Stimulated activated CD8-positive, alpha-beta memory T cell treated with anti-CD3 and anti-CD28 coated beads, Interleukin-7, amount 100 ng/mL, for 24 hours (primary cell): ENCODE results near the gene KCNK3.
A peak's percentile ranks its signal among the peaks of the same experiment; 100 is the strongest.
"Not testable (repeated sequence)": the region's sequence is repeated elsewhere in the genome, so short reads cannot be mapped to it uniquely, and the experiment has no call there.

Experiments
- DNase-seq: peaks from one replicate; pipeline ENCODE4 v3.0.0-alpha.2; 2020; ENCODE audit warnings: low read depth

KCNK3 gene

DNA sequence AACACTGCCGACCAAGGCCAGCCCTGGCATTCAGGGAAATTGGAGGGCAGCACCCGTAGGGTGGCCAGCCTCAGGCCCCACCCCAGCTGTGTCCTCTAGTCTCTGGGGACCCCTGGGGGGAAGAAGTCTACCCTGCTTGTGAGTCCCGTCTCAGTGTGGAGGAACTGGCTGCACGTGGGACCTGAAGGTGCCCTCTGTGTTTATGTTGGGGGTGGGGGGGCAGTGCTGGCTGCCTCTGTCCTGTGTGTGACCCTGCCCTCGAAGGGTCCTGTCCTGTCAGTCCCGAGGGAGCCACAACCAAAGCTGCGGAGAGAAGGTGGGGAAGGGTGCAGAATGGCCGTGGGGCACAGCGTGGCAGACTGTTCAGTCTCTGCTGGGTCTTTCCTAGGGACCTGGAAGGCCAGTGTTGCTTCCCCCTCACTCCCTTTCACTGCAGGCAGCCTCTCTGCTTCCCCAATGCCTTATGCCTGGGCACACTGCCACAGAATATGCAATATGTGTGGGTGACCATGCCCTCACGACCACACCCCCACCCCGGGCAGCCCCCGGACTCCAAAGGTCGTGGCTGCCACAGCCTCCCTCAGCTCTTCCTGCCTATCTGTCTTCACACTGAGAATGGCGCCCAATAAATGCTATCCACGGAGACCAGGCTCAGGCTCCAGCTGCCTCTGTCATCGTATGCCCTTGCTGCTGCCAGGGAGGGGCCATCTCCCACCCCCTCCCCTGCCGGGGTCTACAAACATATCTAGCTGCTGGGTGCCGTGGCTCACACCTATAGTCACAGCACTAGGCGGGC is 38.2 kb downstream of the KCNK3 start:
- DNase-seq = no peak

DNA sequence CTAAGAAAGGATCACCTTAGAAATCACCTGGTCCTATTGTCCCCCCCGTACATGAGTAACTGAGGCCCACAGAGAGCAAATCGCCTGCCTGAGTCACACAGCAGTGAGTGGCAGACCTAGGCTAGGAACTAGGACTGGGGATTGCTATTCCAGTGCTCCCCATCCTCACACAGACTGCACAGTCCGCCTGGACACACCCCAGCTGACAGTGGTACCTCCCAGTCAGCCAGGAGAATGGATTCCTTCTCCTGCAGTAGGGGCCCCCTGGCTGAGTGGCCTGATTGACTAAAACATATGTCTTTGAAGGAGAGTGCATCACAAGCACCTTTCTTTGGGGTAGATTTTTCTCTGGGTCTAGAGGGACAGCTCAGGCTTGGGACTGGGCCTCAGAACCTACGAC is 39.2 kb downstream of the KCNK3 start:
- no peak for DNase-seq

DNA sequence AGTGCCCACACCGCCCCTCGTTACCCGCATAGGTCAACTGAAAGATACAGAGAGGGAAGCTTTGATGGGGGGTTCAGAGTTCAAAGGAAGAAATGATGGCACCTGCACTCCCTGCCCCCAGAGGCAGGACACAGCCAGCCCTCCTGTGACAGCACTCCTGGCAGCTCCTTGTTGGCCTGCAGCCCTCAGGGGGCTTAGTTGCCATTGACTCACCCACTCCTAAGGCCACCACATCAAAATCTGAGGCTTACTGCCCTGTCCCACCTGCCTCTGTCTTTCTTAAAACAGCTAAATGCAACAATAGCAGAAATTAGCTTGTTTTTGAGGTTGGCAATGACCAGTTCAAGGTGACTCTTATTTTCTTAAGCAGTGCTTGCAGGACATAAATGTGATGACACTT is 39.9 kb downstream of the KCNK3 start:
- no peak for DNase-seq

DNA sequence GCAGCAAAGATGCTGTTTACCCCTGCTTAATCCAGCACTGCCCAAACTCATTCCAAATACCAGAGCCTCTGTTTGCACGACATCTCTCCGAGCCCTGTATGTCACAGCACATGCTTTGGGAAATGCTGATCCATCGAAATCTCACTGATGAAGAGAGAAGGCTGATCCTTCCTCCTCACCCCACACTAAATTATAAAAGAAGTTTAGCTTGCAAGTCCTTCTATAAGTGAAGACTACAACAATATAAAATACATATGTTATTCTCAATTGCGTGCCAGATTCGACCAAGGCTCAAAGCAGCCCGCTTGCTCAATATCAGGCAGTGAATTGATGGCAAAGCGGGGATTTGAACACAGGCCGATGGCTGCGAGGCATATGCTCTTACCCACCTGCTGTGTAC is 40.9 kb downstream of the KCNK3 start:
- no peak for DNase-seq

DNA sequence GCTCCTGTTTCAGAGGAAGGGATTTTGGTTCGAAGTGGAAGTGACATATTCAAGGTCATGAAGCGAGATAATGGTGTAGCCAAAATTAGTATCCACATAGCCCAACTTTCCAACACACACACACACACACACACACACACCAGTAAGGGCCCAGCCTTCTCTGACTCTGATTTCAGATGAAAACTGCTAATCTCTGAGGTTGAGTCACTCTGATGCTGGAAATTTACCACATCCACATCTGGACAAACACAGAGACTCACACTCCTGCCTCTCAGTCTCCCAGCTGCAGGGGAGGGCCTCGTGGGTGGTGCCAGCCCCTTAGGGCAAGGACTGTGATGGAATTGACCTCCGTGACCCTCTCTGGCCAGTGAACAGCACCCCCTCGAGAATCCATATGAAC is 42.6 kb downstream of the KCNK3 start:
- no peak for DNase-seq

DNA sequence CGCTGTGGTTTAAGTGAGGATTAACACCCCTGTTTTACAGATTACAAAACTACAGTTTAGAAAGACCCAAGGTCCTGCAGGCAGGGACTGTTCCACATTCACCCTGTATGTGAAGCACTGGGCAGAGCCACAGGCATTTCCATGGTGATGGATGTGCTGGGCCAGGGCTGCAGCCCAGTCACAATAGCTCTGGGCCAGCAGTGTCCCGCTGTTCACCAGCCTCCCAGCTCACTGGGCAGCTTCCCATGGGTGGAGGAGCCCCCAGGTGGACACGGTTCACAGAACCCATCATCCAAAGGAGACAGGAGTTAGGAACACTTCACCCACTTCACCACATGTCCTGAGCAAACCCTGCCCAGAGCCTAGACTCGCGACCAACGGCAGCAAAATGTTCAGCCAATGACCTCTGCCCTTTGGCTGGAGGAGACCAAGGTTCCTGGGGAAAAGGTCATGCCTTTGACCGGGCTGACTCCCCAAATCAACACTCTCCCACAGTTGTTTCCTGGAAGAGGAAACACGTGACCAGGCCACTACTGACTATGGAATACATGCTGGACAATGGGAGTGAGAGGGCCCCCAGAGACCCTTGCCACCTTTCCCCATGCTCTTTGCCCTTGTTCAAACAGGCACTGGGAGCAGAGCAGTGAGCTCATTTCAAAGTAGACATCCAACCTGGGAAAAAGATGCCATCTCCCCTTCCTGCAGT is 43.5 kb downstream of the KCNK3 start:
- DNase-seq = no peak

DNA sequence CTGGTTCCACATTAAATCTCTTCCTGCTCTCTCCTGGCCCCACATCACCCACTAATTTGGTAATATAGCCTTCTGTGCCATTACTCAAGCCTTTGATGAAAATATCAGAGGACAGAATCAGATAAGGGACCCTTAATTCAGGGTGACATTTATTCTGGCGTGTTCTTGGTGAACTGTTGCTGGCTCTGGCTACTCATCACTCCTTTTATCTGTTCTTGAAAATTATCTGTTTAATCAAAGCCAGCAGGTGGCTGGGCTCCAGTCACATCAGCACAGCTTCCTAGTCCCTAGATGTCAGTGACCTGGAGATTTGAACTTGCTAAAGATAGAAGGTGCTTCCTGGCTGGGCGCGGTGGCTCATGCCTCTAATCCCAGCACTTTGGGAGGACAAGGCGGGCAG is 44.7 kb downstream of the KCNK3 start:
- no peak for DNase-seq

DNA sequence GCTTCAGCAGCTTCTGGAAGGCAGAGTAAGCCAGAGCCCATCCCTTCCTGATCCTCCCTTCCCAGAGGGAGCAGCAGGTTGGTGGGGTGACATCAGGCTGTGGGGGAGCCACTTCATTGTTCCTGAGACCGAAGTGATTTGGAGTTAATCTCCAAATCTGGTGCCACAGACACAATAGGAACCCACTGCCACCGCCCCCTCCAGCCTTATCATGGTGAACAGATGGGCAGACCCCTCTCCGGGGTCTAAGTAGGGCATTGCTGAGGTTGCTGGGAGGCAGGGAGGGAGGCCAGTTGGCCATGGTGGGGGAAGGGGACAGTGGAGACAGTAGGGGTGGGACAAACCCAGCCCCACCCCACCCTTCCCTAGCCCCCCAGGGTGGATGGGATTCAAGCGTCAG is 46.0 kb downstream of the KCNK3 start:
- DNase-seq = no peak

DNA sequence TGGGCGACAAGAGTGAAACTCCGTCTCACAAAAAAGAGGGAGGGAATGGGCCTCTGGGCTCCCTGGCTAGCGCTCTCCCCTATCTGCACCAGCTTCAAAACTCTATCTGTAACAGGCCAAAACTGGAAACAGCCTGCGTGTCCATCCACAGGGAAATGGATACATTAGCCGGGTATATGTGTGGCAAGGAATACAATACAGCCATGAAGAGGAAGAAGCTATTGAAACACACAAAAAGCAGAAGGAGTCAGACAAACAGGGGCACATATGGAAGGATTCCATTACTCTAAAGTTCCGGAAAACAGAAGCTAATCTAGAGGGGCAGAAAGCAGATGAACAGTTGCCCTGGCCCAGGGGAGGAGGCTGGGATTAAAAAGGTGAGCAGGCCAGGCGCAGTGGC is 47.0 kb downstream of the KCNK3 start:
- DNase-seq = no peak

DNA sequence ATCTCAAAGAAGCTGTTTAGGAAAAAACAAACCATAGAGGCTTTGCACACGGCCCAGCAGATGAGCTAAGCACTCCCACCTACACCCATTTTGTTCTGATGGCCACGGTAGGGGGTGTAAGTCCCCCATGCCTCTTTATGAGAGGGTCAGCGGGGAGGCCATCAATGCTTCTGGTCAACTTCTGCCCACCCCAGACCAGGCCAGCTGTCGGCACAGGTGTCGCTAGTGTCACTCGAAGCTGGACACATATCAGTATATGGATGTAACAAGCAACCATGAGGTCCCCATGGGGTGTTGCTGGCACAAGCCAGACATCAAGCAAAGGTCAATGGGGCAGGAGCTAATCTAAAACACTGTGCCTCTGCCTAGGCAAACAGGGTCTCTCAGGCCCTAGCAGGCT is 47.8 kb downstream of the KCNK3 start:
- DNase-seq = no peak

DNA sequence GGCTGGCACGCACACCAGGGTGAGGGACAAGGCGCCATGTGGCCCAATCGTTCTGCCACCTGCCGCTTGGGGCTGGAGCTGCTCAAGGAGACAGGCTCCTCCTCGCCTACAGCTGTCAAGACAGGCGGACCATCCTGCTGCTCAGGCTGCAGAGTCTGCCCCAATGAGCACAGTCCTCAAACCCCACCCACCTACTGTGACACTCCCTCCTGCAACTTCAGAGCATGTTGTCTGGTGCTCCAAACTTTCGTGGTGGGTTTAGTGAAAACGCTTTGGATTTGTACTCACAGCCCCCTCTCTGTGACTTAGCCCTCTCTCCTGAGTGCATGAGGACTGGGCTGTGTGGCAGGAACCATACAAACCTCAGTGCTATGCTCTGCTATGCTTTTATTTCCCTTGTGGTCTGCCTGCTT is 48.4 kb downstream of the KCNK3 start:
- no peak for DNase-seq

DNA sequence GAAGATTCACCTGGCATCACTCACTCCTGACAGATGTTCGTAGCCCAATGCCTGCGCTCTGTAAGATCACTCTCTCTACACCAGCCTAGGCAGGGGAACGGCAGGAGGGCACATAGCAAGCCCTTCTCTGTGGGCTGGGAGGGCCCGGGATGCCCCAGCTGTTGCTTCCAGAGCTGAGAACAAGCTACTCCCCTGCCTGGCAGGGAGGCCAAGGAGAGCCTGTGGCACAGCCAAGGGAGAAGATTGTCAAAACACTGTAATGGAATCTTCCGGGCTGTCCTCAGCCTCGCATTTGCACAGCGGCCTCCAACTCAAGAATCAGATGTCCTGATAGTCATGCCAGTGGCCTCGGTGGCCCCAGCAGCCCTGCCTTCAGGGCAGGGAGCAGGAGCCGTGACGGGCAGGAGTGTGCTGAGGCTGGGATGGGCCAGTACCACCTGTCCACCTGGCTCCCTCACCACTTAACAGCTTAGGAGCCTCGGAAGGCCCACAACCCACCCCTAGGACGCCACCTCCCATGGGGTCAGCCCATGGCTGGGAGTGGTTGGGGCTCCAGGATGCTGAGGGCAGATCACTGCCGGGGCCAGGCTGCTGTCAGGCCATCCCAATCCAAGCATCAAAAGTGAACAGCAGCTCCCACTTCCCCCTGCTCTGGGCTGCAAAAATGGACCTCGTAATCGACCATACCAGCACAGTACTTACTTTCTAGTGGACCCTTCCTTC is 49.7 kb downstream of the KCNK3 start:
- DNase-seq = no peak

DNA sequence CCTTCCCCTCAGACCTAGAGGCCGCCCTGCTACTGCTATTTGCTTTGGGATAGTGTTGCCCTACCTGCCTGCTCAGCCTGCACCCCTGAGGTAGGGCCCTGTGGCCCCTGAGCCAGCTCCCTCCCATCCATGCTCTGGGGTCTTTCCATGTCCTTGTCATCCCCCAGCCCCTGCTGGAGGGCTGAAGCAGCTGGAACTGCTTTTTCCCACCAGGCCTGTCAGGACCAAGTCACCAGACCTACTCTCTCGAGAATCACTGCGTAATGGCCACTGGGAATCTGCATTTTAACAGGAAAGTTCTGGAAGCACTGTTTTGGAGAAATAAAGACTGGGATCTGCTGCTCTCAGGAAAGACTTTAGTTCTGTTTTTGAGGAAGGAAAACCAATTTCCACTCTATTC is 51.3 kb downstream of the KCNK3 start:
- DNase-seq = no peak

DNA sequence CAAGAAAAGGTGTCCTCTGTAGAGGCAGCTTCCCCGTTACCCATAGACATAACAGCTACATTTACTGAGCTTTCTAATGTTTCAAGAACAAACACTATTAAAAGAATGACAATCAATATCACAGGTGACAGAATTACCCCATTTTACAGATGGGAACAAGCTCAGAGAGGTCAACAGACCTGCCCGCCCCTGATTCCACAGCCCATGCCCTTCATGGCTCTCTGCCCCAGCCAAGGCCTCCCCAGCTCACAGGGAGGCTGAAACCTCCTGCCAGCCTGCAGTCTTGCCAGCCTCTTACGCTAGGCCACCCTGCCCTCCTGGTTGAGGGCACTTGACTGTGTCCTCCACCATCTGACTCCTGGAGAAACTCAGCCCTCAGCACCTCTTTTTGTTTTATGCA is 52.4 kb downstream of the KCNK3 start:
- DNase-seq = no peak

DNA sequence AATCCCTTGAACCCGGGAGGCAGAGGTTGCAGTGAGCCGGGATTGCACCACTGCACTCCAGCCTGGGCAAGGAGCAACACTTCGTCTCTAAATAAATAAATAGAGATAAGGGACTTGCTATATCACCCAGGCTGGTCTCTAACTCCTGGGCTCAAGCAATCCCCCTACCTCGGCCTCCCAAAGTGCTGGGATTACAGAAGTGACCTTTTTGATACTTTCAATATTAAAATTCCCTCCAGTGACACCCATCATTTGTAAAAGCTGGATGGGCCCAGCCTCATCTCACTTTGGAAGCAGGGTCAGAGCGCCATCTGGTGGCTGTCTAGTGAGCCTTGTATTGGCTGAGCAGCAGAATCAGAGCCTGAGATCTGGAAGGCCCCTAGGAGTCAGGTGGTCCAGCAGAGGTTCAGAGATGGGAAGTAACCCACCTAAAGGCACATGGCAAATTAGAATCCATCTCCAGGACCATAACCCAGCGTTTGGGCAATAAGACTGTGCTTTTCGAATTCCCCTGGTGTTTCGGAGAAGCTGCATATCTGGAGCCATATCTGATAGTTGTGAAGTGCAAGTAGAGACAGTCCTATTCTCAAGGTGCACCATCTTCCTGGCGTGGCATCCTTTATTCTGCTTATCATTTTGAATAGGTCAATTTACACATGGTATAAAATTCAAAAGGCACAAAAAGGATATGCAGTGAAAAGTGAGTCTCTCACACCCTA is 53.2 kb downstream of the KCNK3 start:
- peak; percentile 76 for DNase-seq

DNA sequence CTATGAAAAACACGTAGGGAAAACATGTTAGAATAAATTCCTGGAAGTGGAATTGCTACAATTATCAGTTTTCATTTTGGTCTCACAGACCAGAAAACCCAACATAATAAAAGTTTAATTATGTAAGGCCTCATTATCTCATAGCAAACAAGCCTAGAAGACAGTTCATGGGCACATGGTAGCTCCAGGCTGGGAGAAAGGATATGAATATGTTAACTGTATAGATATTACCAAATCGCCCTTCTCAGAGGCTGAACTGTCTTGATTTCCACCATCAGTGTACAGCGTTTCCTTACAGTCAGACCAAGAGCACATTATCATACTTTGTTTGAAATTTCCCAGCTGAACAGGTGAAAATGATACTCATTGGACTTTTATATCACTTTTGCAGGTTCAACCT is 54.4 kb downstream of the KCNK3 start:
- no peak for DNase-seq

DNA sequence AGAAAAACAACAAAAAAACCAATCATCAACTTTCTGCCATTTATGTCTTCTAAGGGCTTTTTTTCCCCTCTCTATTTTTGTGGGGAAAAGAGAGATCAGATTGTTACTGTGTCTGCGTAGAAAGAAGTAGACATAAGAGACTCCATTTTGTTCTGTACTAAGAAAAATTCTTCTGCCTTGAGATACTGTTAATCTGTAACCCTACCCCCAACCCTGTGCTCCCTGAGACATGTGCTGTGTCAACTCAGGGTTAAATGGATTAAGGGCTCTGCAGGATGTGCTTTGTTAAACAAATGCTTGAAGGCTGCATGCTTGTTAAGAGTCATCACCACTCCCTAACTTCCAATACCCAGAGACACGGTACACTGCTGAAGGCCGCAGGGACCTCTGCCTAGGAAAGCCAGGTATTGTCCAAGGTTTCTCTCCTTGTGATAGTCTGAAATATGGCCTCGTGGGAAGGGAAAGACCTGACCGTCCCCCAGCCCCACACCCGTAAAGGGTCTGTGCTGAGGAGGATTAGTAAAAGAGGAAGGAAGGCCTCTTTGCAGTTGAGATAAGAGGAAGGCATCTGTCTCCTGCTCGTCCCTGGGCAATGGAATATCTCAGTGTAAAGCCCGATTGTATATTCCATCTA is 57.4 kb downstream of the KCNK3 start:
- not testable (repeated sequence) for DNase-seq

DNA sequence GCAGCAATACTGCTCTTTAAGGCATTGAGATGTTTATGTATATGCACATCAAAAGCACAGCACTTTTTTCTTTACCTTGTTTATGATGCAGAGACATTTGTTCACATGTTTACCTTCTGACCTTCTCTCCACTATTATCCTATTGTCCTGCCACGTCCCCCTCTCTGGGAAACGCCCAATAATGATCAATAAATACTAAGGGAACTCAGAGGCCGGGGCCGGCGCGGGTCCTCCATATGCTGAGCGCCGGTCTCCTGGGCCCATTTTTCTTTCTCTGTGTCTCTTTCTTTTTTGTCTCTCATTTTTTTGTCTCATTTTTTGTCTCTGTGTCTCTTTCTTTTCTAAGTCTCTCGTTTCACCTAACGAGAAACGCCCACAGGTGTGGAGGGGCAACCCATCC is 57.9 kb downstream of the KCNK3 start:
- DNase-seq = not testable (repeated sequence)

DNA sequence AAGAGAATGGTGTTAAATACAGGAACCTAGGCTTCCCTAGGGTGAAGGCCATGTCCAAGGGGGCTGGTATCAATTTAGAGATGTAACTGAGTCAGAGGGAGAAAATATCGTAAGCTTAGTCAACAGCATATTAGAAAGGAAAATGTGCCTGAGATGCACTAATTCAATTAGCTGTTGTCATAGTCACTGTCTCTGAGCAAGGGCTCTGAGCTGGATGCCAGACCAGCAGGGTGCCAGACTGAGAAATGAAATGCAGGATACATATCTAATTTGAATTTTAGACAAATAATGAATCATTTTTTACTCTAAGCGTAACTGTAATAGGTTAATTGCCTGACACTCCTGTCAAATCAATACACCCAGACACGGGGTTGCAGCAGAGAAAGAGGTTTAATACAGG is 60.1 kb downstream of the KCNK3 start:
- no peak for DNase-seq

DNA sequence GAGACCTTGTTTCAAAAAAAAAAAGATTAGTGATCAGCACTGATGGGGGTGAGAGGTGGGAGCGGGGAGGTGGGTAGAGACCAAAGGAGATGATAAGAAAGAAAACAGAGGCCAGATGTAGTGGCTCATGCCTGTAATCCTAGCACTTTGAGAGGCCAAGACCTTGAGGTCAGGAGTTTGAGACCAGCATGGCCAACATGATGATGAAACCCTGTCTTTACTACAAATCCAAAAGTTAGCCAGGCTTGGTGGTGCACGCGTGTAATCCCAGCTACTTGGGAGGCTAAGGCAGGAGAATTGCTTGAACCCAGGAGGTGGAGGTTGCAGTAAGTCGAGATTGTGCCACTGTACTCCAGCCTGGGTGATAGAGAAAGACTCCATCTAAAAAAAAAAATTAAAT is 62.0 kb downstream of the KCNK3 start:
- DNase-seq = no peak

DNA sequence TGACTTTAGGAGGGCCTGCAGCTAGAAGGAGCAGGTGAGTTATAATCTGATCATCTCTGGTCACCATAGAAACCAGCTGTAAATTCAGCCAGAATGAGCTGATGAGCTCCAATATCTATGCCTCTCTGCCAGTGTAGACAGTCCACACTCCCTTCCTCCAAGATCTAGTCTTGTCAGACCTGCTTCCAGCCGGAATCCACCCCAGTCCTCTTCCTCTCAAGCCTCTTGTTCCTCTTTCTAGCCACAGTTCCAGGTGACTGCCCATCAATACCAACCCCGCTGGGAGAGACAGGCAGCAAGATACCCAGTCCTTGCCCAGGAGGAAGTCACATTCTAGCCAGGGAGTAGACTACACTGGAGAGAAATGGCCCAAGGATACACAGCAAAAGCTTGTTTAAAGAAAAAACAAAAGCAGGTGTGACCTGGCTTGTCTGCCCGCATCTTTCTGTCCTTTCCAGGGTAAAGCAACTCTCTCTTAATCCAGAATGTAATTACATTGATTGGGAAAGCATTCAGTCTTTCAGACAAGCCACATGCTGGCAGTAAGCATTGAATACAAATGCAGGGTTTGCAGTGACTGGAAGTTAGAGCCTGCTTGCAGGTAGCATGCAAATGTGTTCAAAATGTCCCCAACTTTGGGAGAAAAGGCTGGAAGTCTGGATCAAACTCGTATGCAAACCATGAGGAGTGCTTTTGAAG is 62.6 kb downstream of the KCNK3 start:
- DNase-seq = no peak
